HG03097 (cell line): ENCODE results near the gene WDR93.

Experiments
- ATAC-seq: cut with Tn5 transposase; IDR thresholded peaks from one replicate; pipeline ENCODE4 v1.9.1; 2021; ENCODE audit not compliant: unreplicated experiment, low FRiP score

WDR93 gene

DNA sequence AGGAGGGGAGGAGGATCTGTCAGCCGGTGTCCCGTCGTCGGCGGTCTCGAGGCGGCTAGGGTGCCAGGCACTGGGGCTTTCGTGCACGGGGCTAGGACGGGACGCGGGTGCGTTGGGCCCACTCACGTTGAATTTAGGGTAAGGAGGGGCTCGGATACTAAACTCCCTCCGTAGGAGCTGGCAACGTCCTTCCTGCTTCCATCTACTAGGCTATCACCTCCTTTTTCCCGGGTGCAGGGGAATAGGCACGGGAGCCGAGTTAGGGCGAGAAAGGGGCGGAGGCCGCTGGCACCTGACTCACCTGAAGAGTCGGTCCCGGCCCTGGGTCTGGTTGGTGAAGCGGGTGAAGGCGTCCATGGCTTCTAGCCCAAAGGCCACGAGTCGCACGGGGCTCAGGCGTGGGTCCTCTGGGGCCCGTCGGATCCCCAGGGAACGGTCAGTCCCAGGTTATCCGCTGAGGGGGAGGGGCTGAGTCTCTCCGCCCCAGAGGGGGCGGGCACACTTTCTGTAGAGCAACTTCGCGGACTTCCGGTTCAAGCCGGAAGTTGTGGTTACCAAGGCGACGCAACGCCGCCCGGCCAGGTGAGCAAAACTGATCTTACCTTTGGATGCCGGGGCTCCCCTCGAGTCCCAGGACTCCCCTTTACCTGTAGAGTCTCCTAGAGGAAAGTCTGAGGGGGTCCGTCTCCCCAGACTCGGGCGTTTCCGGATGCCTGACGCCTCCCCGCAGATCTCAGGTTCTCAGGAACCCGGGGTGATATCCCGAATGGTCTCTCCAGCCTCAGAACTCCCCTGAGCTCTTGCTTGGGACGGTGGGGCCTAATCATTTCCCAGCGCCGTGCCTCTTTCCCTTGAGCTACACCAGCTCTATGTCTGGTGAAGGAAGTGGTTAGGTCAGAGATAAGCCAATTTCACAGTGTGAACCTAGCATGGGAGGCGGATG lies at the start of gene WDR93, which contains the start of gene PEX11A:
Gene WDR93, plus strand, starts transcription at position 536 of the 943 bp plus-strand sequence. CDS start 10,936 bp downstream, outside the sequence.
Gene PEX11A, minus strand, starts transcription at position 479 of the 943 bp plus-strand sequence. Its CDS starts 122 bp downstream, at position 357.
- ATAC-seq: peak; percentile 71

DNA sequence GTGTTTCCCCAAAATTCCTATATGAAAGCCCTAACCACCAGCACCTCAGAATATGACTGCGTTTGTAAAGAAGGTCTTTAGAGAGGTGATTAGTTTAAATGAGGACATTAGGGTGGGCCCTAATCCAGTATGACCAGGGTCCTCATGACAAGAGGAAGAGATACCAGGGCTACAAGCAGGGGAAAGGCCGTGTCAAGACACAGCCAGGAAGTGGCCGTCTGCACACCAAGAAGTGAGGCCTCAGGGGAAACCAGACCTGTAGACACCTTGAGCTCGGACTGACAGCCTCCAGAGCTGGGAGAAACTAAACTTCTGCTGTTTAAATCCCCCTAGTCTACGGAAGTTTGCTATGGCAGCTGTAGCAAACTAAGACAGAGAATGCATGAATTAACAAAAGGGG lies 49.6 kb upstream of the WDR93 start:
- ATAC-seq: no peak

DNA sequence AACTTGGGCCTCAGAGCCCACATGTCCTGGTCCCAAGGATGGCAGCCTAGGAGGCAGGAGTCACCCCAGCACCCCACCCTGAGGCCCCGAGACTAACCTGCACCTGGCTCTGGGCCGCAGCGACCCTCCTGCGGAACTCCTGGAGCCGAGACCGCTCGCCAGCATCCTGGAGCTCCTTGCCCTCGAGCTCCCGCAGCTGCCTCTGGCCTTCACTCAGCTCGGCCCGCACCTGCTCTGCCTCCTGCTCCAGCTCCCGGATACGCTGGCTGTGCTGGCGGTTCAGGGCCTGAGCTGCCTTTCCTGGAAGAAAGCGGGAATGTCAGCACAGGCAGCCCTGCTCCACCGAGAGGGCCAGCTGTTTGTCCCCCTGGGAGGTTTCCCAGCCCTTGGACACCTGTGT lies 48.5 kb upstream of the WDR93 start:
- no peak for ATAC-seq

DNA sequence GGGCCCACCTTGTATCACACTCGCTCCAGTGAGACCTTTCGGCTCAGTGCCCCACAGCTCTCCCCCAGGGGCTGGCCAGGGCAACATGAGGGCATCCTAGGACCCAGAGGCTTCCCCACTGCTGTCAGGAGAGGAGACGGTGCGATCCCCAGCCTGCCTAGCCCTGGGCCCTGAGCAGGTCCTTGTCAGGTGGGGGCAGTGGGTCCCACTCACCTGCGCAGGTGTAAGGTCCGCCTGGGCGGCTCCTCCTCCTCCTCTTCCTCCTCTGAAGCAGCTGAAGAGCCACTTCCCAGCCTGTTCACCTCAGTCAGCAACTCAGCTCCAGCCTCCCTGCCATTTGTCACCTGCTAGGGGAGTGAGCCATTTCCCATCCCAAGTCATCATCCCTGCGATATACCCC lies 44.9 kb upstream of the WDR93 start:
- no peak for ATAC-seq

DNA sequence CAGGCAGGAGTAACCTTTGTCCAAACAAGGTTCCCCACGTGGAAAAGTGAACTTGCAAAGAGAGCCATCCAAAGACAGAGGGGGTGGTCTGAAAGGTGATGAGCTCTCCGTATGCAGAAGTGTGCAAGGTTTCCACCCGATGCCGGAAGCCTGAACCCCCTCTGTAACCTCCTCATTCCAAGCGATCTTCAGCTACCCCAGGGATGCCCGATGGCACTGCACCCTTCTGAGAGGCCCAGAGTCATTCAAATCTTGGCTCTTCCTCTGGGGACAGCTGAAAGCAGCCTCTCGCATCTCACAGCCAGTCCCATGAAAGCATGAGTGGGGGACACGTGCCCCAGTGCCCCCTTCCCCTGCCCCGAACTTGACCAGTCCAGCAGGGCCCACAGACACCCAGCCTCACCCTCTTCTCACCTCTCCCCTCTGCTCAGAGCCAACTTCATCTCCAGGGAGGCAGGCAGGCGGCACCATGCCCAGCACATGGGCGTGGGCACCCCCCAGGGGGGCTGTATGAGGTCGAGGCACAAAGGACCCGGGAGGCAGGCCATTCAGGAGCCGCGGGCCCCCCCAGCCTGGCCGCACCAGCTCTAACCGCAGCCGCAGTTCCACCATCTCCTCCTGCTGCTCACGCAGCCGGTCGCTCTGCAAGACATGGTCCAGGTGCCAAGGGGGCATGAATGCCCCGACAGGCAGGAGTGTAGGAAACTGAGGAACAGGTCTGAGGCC lies 44.0 kb upstream of the WDR93 start:
- ATAC-seq: no peak

DNA sequence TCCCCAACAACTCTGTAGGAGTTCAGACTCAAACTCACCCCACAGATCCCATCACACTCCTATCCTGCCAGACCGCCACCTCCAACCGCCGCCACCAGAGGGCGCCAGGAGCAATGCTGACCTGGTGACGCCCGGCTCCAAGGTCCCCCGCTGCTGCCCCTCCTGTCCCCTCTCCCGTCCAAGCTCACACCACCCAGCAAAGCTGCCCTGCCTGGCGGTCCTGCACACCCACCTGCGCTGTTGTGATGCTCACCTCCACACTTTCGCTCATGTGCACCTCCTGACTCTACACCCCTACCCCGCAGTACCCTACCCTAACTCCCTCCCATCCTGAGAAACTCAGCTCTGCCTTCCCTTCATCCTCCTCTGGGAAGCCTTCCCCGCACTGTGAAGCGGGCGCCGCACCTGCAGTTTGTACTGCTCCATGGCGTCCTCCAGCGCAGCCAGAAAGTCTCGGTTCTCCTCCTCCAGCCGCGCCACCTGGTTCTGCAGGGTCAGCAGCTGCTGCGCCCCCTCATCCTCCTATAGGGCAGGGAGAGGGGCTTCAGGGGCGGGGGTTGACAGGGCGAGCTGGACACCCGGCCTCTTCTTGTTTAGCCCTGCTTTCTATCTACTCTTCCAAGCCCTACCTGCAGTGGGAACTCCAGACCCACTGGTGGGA lies 43.3 kb upstream of the WDR93 start:
- ATAC-seq: no peak

DNA sequence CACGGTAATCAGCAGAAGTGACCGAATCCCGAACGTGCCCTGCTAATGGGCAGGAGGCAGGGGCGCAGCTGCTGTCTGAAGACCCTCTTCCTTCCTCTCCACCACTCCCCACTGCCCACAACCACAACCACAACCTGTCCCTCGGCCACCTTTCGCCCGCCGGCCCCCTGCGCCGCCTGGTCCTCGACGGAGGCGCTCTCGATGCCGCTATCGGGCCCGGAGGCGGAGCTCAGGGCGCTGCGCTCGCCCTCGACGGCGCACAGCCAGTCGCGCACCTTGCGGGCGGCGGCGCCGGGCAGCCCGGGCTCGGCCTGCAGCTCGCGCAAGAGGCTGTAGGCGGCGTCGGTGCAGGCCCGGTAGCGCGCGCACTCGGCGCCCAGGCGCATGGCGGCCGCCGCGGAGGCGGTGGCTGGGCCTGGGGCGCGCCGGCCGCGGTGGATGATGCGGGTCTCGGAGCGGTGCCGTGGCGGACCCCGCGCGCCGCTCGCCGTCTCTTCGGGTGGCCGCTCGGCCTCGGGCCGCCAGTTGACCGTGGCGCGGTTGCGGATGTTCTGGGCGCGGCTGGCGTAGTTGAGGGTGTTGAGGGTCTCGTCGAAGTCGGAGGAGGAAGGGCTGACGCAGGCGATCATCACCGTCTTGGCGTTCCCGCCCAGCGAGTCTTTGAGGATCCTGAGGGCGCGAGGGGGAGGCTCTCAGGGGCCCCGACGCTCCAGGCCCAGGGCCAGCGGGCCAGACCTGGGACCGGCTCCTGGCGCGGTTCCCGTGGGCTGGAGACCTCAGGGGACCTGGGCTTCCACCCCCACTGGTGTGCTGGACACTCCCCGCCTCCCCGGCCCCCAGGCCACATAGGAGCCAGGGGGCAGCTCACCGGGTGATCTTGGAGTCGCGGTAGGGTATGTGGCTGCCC lies 42.3 kb upstream of the WDR93 start:
- ATAC-seq: no peak

DNA sequence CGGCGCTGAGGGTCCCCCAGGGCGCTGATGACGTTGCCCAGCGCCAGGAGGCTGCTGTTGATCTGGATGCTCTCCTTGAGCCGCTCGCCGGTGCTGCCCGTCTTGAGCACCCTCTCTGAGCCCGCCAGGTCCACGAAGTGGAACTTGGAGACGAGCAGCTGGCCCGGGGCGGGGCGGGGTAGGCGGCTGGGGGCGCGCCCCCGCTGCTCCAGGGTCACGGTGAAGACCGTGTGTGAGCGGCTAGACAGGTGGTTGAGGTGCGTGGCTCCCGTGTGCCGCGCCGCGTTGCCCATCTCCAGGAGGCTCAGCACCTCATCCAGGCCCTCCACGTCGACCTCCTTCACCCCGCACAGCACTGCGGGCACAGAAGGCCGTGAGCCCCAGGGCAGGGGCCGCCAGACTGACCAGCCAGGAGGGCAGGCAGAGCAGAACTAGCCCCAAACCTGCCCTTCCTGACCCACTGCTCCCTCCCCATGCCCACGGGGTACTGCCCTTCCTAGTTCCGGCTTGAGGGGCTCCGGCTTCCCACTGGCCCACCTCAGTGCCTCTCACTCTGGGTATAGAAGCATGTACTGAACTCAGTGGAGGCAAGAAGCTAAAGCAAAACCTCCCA lies 41.5 kb upstream of the WDR93 start:
- ATAC-seq: no peak

DNA sequence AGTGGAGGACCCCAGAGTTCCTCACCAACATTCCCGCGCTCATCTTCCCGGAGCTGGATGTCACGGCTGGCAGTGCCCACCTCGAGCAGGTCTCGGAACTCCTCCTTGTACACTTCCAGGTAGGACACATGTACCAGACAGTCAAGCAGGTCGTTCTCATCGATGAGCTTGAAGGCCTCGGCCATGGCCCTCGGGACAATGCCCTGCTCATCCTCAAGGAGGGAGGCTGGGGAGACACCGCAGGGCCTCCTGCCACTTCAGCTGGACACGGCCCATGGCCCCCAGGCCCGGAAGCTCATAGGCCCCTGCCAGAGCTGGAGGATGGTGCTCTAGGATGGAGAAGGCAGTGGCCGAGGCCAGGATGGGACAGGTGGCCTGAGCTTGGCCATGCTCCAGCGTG lies 40.9 kb upstream of the WDR93 start:
- ATAC-seq: no peak

DNA sequence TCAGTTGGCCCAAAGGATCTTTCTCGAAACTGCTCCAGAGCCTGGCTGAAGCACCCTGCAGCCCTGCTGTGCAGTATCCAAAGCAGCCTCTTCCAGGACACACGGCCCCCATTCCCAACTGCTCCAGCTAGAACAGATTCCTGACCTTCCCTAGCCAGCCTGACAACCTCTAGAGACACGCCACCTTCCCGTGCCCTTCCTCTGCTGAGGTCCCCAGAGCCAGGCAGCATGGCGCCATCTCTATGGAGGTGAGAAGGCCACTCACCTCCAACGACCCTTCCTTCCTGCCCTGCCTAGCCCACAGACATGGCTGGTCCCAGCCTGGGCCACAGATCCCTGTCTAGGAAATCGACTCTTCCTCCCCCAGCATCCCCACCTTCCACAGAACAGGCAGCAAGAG lies 38.5 kb upstream of the WDR93 start:
- no peak for ATAC-seq

DNA sequence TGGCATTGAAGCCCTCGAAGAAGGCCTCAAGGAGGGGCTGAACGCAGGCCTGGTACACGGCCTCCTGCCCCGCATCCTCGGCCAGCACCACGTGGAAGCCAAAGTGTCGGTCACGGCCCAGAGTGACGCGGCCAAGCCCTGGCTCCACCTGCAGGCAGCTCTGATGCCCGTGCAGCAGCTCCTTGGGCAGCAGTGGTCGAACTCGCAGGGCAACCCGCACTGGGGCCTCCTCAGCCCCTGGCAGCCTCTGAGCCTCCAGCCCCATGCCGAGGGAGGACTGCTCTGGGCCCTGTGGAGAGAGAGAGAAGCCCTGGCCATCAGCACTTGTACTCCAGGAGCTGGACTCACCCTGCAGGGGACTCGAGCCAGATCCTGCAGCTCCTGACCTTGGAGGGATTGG lies 37.9 kb upstream of the WDR93 start:
- ATAC-seq: no peak

DNA sequence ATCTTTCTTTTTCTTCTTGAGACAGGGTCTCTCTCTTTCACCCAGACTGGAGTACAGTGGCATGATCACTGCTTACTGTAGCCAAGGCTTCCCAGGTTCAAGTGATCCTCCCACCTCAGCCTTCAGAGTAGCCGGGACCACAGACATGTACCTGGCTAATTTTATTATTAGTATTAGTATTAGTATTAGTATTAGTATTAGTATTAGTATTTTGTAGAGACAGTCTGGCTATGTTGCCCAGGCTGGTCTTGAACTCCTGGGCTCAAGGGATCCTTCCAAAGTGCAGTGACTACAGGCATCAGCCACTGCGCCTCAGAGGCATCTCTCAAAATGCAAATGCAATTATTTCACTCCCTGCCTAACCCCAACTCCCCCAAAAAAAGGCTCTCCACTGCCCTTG lies 37.0 kb upstream of the WDR93 start:
- no peak for ATAC-seq

DNA sequence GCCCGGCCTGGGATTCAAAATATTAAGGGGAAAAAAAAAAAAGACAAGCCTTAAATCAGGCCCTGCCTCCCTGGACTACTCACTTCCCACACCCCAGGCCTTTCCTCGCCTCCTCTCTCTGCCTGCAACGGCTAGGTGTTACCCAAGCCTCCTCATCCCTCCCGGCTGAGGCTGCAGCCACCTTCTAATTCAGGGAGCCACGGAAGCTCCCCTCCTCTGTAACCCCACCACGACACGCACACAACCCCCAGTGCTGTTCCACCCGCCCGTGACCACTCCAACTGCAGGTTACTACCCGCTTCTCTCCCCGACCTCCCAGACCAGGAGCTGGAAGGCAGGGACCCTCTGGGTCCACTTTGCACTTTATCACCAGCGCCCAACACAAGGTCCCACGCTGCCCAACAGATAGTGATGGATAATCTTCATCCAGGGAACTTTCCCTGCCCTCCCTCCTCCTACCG lies 36.3 kb upstream of the WDR93 start:
- ATAC-seq: no peak

DNA sequence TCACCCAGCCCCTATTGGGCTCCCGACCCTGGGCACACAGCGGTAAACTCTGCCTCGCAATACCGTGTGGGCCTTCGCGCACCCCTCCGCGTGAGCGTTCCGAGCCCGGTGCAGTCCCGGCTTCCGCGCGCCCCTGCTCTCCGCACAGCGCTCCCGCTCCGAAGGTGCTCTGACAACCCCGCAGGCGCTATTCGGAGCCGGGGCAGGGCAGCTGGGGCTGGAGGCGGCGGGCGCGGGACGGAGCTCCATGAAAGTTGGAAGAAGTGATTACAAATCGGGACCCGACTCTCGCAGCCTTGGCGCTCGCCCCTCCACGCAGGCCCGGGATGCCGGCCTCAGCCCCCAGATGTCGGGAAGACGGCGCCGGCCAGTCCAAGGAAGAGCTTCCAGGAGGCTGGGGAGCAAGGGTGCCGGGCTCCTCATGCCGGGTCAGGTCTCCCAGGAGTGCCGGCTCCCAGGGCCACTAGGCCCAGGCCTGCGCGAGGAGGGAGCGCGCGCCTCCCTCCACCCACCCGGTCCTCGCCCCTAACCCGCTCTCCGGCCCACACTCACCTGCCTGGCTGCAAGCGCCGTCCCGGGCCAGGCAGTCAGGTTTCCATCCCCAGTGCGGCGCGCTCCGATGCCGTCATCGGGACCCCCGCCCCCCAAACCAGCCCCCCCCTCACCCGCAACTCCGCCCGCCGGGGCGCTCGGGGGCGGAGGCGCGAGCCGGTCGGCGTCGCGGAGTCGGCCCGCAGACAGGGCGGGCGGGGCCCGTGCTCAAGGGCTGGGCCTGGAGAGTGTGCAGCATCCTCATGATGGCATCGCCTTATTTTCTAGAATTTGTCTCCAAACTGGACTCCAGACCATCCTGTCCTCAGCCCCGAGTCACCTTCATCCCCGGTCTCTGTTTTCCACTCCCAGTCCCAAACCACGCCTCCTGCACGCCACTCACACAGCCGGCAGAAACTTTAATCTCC lies 35.5 kb upstream of the WDR93 start, which contains the start of gene KIF7:
Gene KIF7, minus strand, starts transcription at position 621 of the 959 bp plus-strand sequence. CDS start 2,537 bp downstream, outside the sequence.
- ATAC-seq: no peak

DNA sequence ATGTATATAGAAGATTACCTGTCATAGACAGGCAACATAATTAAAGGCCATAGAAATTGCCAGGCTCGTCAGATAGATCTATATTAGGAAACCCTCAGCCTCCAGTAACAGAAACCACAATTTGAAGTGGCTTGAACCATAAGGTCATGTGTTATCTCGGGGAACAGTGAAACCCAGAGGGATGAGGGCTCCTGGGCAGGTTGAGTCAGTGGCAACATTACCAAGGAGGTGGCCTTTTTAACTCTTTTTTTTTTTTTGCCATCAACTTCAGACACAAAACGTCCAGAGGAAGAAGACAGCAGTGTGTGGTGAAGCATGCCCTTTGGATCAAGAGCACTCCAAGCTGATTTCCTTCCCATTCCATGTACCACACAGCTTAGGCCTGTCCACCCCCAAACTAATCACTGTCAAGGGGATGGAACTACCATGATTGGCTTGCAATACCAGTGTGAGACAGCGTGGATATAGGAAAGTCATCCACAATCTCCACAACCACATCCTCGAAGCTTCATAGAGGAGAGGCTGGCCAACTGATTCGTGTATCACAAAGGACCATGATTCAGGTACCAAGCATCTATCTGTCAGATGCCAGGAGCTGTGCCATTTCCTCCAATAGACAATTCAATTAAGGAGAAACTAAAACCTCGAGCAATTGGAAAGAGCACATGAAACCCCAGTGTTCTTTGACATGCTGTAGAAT lies 34.3 kb upstream of the WDR93 start:
- ATAC-seq: no peak

DNA sequence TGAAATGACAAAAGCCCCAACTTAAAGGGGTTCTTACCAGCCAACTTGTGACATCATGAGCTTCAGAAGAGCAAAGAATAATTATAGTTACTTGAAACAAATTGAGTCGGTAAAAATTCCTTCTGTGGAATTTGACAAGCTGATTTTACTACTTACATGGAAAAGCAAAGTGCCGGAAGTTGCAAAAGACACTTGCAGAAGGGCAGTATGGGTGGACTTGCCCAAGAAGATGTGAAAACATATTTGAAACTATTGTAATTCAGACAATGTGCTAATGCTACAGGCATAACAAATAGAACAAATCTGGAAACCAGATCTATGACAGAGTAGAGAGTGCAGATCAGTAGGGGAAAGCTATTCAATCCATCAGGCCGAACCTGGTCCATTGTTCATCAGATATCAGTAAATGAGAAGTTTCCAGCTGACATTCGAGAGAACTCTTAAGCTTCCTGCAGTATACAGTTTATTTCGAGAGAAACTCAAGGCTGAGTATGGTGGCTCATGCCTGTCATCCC lies 32.9 kb upstream of the WDR93 start:
- no peak for ATAC-seq

DNA sequence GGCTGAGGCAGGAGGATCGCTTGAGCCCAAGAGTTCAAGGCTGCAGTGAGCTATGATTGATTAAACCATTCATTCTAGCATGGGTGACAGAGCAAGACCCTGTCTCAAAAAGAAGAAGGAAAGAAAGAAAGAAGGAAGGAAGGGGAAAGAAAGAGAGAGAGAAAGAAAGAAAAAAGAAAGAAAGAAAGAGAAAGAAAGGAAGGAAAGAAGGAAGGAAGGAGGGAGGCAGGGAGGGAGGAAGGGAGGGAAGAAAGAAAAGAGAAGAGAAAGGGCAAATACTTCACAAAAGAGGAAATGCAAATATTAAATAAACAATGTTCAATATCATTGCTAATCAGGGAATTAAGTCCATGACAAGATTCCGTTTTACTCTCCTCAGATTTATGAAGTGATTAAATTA lies 31.3 kb upstream of the WDR93 start:
- no peak for ATAC-seq
